Hematopoietic multipotent progenitor cell treated with erythropoietin and hydrocortisone succinate and interleukin-3 and kit ligand, for 6 days (in vitro differentiated cells): Measurements from ENCODE around the gene KCTD5.

ENCODE experiments used
- DNase-seq: peaks from one replicate; pipeline ENCODE4 v3.0.0-alpha.2; 2015

Gene KCTD5

GRCh38 chr16:2734844-2735515, 52.7 kb downstream of the KCTD5 start:
- peak; percentile 33 for DNase-seq

DNA sequence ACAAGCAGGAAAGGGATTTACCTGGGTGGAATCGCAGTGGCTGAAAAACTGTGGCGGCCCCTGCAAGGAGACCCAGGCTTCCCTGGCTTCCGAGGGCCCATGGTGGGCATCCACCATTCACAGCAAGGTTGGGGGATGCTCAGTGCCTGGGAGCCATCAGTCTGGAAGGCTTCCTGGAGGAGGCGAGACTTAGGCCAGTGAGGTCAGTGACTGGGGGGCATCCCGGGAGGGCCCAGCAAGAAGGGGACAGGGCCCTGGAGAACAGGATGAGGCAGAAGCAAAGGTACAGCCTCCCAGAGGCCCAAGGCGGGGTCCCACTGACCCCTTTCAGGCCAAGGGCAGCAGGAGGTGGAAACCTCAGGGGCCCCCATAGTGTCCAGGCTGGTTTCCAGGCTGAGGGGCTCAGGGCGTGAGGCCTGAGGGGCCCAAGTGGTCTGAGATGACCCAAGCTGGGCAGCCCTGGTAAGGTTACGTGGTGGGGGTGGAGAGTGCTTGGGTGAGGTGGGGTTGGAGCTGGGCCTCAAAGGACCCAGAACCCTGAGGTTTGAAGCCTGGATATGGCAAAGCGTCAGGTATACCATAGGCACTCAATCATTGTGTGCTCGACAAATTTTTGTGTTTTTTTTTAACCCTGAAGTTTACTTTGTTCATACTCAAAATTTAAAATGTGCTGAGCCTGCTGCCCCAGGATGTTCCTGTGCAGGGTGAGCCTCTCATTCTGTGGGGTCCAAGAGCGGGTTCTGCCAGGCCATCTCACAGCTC, 54.3 kb downstream of the KCTD5 start:
- DNase-seq = no peak

DNA sequence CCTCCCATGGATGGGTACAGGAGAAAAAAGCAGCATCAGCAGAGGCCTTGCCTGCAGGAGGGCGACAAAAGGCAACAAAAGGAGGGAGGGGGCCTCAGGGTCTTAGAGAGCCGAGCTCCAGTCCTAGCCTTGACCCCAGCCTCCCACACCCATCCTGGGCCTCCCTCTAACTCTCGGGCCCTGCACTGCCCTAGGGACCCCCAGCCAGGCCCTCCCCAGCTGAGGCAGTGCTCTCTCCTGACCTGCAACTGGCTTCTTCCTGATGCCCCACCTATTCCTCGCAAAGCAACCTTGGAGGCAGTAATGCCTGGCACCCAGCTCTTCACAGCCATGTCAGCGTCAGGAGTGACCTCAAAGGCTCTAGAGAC, 54.9 kb downstream of the KCTD5 start:
- DNase-seq = no peak

GRCh38 chr16:2737895-2738418, 55.6 kb downstream of the KCTD5 start:
- DNase-seq = no peak

- no peak for DNase-seq
These were observed 56.3 kb downstream of the KCTD5 start for GRCh38 chr16:2738615-2739014.

GRCh38 chr16:2739625-2740430, 57.5 kb downstream of the KCTD5 start:
- DNase-seq = no peak

DNA sequence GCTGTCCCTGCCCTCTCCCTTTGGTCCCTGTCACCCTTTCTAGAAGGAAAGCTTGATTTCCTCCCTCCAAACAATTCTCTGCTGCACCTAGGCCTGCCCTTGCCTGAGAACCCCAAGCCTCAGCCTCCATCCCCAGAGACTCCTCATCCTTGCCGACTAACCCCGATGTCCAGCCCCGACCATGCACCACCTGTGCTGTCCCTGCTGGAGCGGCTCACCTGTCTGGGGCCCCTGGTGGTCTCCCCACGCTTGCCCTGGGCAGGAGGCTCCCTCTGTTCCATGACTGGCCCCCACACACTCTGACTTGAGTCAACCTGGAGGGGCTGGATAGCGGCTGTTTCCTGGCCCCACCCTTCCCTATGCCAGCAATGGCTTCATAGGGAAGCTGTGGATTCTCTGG, 58.2 kb downstream of the KCTD5 start:
- DNase-seq = no peak

DNA sequence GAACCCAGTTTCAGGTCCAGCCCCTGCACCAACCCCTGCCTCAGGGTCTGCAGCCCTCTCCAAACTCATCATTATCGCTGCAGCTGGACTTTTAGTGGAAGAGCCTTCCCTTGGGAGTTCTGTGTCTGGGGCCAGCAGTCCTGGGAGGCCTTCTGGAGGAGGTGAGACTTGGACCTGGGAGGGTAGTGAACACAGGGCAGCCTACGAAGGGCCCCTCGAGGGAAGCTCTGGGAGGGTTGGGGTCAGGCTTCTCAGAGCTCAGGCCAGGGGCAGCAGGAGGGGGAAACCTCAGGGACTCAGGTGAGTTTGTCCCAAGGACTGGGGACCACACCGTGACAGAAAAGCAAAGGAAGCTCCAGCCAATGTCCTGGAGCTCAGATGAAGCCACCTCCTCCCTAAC, 58.8 kb downstream of the KCTD5 start:
- no peak for DNase-seq

- DNase-seq = no peak
These were observed 60.1 kb downstream of the KCTD5 start for GRCh38 chr16:2742323-2743006.

DNA sequence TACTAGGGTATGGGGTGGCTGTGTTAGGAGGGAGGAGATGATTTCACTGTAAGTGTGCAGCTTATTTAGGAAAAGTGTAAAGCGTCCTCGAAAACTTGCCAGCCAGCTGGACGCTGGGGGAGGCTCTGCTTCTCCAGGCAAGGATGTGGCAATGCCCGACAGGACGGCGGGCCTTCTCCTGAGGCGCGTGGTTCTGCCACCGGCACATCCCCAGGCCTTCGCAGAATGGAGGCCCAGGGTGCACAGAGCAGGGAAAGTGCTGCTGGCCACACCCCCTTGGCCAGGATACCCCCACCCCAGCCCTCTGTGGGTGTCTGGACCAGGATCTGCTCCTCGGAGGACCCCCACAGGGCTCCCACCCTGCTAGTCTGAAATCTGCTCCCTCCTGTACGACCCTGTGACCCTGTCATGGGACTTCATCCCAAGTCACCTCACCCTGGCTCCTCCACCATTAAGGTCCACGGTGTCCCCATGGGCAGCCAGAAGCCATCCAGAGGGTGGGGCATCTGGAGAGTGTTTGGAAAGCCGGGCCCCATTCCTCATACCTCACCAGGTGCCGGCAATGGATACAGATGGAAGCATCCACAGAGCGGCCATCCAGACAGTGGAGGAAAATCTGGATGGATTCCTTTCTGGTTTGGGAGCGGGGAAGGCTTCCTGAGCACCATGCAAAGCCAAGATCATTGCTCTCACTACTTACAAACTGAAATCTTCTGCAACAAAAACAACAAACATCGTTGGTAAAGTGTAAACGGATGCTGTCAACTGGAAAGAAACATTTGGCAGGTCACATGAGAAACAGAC, 60.9 kb downstream of the KCTD5 start:
- DNase-seq = no peak

GRCh38 chr16:2744711-2745110, 62.4 kb downstream of the KCTD5 start:
- no peak for DNase-seq

- no peak for DNase-seq
These were observed 63.0 kb downstream of the KCTD5 start for GRCh38 chr16:2745116-2745890.

DNA sequence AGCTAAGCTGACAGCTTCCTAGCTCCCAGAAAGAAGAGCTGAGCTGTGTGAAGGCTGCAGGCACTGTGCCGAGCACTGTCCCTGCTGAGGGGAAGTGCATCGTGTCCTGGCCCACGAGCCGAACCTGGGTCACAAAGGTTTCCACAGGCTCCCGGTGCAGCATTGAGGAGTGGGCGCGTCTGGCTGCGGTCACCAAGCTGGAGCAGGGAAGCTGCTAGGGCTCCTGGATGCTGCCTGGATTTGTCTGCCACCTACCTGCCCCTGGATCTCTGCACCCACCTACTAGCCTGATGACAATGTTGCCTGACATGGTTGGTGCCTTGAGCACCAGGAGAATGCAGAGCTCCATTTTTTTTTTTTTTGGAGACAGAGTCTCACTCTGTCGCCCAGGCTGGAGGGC, 63.6 kb downstream of the KCTD5 start:
- DNase-seq = no peak

- no peak for DNase-seq
These were observed 66.6 kb downstream of the KCTD5 start for GRCh38 chr16:2748757-2749455.

DNA sequence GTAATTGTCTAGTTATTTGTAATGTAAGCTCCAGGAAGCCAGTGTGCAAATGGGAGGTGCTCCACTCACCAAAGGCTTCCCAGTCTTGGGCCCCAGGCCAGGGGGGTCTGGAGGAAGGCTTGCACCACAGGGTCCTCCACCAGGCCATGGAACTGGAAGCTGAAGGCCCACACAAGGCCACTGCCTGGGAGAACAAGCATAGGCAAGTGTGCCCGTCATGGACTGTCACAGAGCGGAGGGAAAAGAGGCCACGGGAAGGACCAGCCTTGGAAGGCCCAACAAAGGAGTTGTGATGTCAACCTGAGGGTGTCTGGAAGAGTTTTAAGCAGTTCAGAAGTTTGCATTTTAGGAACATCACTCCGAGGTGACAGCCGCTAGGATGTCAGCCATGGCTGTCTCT, 67.2 kb downstream of the KCTD5 start:
- DNase-seq = no peak

DNA sequence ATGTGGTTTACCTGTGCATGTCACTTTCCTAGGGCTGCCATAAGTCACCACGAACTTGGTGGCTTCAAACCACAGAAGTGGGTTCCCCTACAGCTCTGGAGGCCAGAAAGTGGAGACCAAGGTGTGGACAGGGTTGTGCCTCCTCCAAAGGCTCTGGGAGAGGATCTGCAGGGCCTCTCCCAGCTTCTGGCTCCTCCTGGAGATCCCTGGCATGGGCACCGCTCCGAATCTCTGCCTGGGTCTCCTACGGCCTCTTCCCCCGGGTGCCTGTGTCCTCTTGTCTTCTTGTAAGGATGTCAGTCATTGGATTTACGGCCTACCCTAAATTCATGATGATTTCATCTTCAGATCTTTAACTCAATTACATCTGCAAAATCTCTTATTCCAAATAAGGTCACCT, 67.6 kb downstream of the KCTD5 start:
- no peak for DNase-seq

- DNase-seq = no peak
These were observed 69.3 kb downstream of the KCTD5 start for GRCh38 chr16:2751577-2752034.

- peak; percentile 96 for DNase-seq
These were observed 69.9 kb downstream of the KCTD5 start, which contains the start of gene SRRM2 for GRCh38 chr16:2752035-2752849. Gene SRRM2 (plus strand): TSS chr16:2752638. CDS start chr16:2756365, 3,727 bp downstream.
